HG02885 (cell line): ENCODE data around the gene RNASET2.

ENCODE experiments used
- ATAC-seq: cut with Tn5 transposase; IDR thresholded peaks from one replicate; pipeline ENCODE4 v1.9.1; 2021; ENCODE audit warnings: mild to moderate bottlenecking; ENCODE audit not compliant: unreplicated experiment, poor library complexity

The RNASET2 gene

GRCh38 chr6:166956444-166957086 lies at the start of gene RNASET2:
Gene RNASET2, minus strand, starts transcription at chr6:166956550. Its CDS starts 368 bp downstream, at chr6:166956182.
- peak; percentile 77 for ATAC-seq

GRCh38 chr6:167005350-167006159 lies 49.2 kb upstream of the RNASET2 start:
- no peak for ATAC-seq

- ATAC-seq = no peak
Observed at GRCh38 chr6:167000759-167001158, 44.4 kb upstream of the RNASET2 start.

GRCh38 chr6:166999884-167000253 lies 43.5 kb upstream of the RNASET2 start:
- ATAC-seq = no peak

- ATAC-seq = peak; percentile 90
Observed at GRCh38 chr6:166999145-166999883, 43.0 kb upstream of the RNASET2 start, which contains the start of gene CEP43. Gene CEP43, plus strand, starts transcription at chr6:166999397. Its CDS starts 16 bp downstream, at chr6:166999413.

- ATAC-seq = peak; percentile 17
Observed at GRCh38 chr6:166998256-166999144, 42.1 kb upstream of the RNASET2 start.

- peak; percentile 32 for ATAC-seq
Observed at GRCh38 chr6:166997768-166998255, 41.5 kb upstream of the RNASET2 start.

GRCh38 chr6:166997348-166997747 lies 41.0 kb upstream of the RNASET2 start:
- ATAC-seq = no peak

- ATAC-seq = no peak
Observed at GRCh38 chr6:166996406-166996805, 40.1 kb upstream of the RNASET2 start.

GRCh38 chr6:166989427-166990032 lies 33.2 kb upstream of the RNASET2 start:
- peak; percentile 68 for ATAC-seq

- ATAC-seq = no peak
Observed at GRCh38 chr6:166988674-166989201, 32.4 kb upstream of the RNASET2 start.

- ATAC-seq = no peak
Observed at GRCh38 chr6:166987930-166988329, 31.6 kb upstream of the RNASET2 start.

GRCh38 chr6:166987448-166987847 lies 31.1 kb upstream of the RNASET2 start:
- ATAC-seq = no peak

GRCh38 chr6:166980738-166981137 lies 24.4 kb upstream of the RNASET2 start:
- no peak for ATAC-seq

GRCh38 chr6:166977621-166978525 lies 21.5 kb upstream of the RNASET2 start:
- no peak for ATAC-seq

GRCh38 chr6:166976636-166977035 lies 20.3 kb upstream of the RNASET2 start:
- ATAC-seq = no peak

- no peak for ATAC-seq
Observed at GRCh38 chr6:166972101-166972500, 15.8 kb upstream of the RNASET2 start.

GRCh38 chr6:166971271-166971670 lies 14.9 kb upstream of the RNASET2 start:
- no peak for ATAC-seq
